ENCODE data around the gene OR10A3.
A peak's percentile ranks its signal among the peaks of the same experiment; 100 is the strongest.

Gene OR10A3

DNA sequence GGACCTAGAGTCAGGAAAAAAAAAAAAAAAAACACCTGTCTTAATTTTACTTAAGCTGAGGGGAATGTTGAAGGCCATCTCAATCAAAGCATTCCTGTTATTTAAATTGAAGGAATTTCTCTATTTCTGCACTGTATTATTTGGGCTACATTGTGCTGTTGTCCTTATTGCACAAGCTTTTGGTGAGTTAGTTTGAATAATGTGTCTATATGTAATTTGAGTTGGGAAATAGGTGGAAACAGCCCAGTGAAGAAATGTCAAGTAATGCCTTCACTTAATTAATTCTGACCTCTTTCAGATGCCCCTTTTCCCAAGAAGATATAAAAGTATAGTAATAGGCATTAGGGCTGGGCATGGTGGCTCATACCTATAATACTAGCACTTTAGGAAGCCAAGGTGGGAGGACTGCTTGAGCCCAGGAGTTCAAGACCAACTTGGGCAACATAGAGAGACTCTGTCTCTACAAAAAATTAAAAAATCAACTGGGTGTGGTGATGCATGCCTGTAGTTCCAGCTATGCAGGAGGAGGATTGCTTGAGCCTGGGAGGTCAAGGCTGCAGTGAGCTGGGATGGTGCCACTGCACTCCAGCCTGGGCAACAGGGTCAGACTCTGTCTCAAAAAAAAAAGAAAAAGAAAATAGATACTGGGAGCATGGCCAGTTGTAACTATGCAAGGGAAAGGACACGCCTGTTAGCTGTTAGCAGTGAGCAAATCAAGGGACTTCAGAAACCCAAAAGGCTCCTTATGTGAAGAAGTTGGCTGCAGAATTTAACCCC, 45.3 kb downstream of the OR10A3 start:
- Mint-ChIP-seq H3K4me1 (peaks cover 12% of the 10 kb centered on the region), H3K27ac (no peak overlapping the region), H3K36me3 (ENCODE audit: low read depth) (no peaks in the 10 kb centered on the region), H3K4me3 (no peak overlapping the region), H3K27me3 (ENCODE audit: low read depth) (no peaks in the 10 kb centered on the region), H3K9me3 (peaks cover 3% of the 10 kb centered on the region)
- TF ChIP-seq CTCF (IDR thresholded peaks at IDR 0.05; ENCODE audit: unreplicated experiment in 3 of 3) = no peak

- no peak for TF ChIP-seq CTCF (IDR thresholded peaks at IDR 0.05; ENCODE audit: unreplicated experiment in 3 of 3)
- Mint-ChIP-seq H3K4me3 (no peak overlapping the region), H3K9me3 (peaks cover 3% of the 10 kb centered on the region), H3K4me1 (peaks cover 21% of the 10 kb centered on the region), H3K27me3 (ENCODE audit: low read depth) (no peaks in the 10 kb centered on the region), H3K27ac (peak overlapping the region; percentile 62 to 84 (median 79)), H3K36me3 (ENCODE audit: low read depth) (no peaks in the 10 kb centered on the region)
Observed at GRCh38 chr11:7894251-7894650, 47.3 kb downstream of the OR10A3 start.

GRCh38 chr11:7893796-7894195, 47.7 kb downstream of the OR10A3 start:
- H3K9me3 Mint-ChIP-seq = peaks cover 3% of the 10 kb centered on the region
- no peaks in the 10 kb centered on the region for H3K36me3 Mint-ChIP-seq (ENCODE audit: low read depth)
- no peaks in the 10 kb centered on the region for H3K27me3 Mint-ChIP-seq (ENCODE audit: low read depth)
- TF ChIP-seq CTCF (IDR thresholded peaks at IDR 0.05; ENCODE audit: unreplicated experiment in 3 of 3) = no peak
- H3K4me1 Mint-ChIP-seq = peaks cover 21% of the 10 kb centered on the region
- no peak overlapping the region for H3K4me3 Mint-ChIP-seq
- H3K27ac Mint-ChIP-seq = peak overlapping the region; percentile 62 to 84 (median 79)

DNA sequence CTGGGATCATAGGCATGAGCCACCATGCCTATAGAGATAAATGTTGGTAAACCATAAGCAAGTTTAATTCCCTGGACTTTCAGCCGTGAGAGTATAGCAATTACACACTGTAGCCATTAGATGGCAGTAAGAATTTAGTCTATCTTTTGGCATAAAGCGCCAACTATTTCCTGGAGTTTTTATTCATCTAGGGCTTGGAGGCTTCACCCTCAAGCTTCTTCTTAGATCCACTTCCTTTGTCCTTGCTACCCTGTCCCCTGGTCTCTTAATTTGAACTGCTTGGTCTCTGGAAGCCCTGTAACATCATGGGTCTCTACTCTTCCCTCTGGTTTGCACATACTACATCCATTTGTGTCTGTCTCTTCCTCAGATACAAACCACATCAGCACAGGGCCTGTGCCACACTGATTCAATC, 48.7 kb downstream of the OR10A3 start:
- H3K27me3 Mint-ChIP-seq (ENCODE audit: low read depth) = no peaks in the 10 kb centered on the region
- peaks cover 21% of the 10 kb centered on the region for H3K4me1 Mint-ChIP-seq
- peaks cover 3% of the 10 kb centered on the region for H3K9me3 Mint-ChIP-seq
- peak overlapping the region; percentile 58 to 84 (median 79) for H3K27ac Mint-ChIP-seq
- peak; percentile 69 to 76 (median 70) for TF ChIP-seq CTCF (IDR thresholded peaks at IDR 0.05; ENCODE audit: unreplicated experiment in 3 of 3)
- H3K4me3 Mint-ChIP-seq = no peak overlapping the region
- no peaks in the 10 kb centered on the region for H3K36me3 Mint-ChIP-seq (ENCODE audit: low read depth)

- Mint-ChIP-seq H3K27ac (peak overlapping the region; percentile 58 to 84 (median 79)), H3K4me3 (no peak overlapping the region), H3K27me3 (ENCODE audit: low read depth) (no peaks in the 10 kb centered on the region), H3K4me1 (peaks cover 21% of the 10 kb centered on the region), H3K36me3 (ENCODE audit: low read depth) (no peaks in the 10 kb centered on the region), H3K9me3 (peaks cover 3% of the 10 kb centered on the region)
- no peak for TF ChIP-seq CTCF (IDR thresholded peaks at IDR 0.05; ENCODE audit: unreplicated experiment in 3 of 3)
Observed at GRCh38 chr11:7892059-7892699, 49.3 kb downstream of the OR10A3 start.
